Activated B cell treated with CpG ODN at 0.5 μM for 24 hours (primary cell): ENCODE data around the gene AMIGO2. TPM values are rescaled to one million over a fixed set of nuclear protein-coding genes. Genes with fewer than 3 reads are reported as not detected.
A peak's percentile ranks its signal among the peaks of the same experiment; 100 is the strongest.

Experiments used
- ATAC-seq: fragments of 200-7000 bp; cut with Tn5 transposase; one replicate; pipeline ENCODE4 v1.10.0; 2021; ENCODE audit warnings: low read depth, mild to moderate bottlenecking, moderate library complexity
- CTCF ChIA-PET: fragments of 350-600 bp; sonication (Branson Sonifier 250); formaldehyde crosslinking; loops from one replicate; lab custom pipeline; 2021; ENCODE audit warnings: antibody characterized with exemption; lab: Charles Lee
- POLR2A ChIA-PET: fragments of 350-600 bp; sonication (Branson Sonifier 250); formaldehyde crosslinking; loops from one replicate; lab custom pipeline; 2021; ENCODE audit warnings: antibody characterized with exemption; lab: Charles Lee
- DNase-seq: peaks from one replicate; pipeline ENCODE4 v3.0.0; 2022
- H3K27ac Mint-ChIP-seq: one replicate; pipeline ENCODE4 v1.8.0; 2020; ENCODE audit warnings: mixed read lengths
- H3K27me3 Mint-ChIP-seq: one replicate; pipeline ENCODE4 v1.8.0; 2021; ENCODE audit warnings: mixed read lengths
- H3K36me3 Mint-ChIP-seq: one replicate; pipeline ENCODE4 v1.8.0; 2021; ENCODE audit warnings: low read depth, mixed read lengths
- H3K4me1 Mint-ChIP-seq: one replicate; pipeline ENCODE4 v1.8.0; 2021; ENCODE audit warnings: mixed read lengths
- H3K4me3 Mint-ChIP-seq: one replicate; pipeline ENCODE4 v1.8.0; 2020; ENCODE audit warnings: mild to moderate bottlenecking, mixed read lengths
- H3K9me3 Mint-ChIP-seq: one replicate; pipeline ENCODE4 v1.8.0; 2020; ENCODE audit warnings: mixed read lengths
- intact Hi-C: fragments of 100-400 bp; cut with micrococcal nuclease; formaldehyde crosslinking; loops from one replicate; pipeline ENCODE4 v1.15.1; 2024
- total RNA-seq: library from RNA; stranded (reverse); gene quantifications from 2 replicates; pipeline ENCODE4 v1.2.3, GENCODE V29; 2022
- TF ChIP-seq, protein P1 (sequence below): fragments of 200-600 bp; IDR thresholded peaks from one replicate; pipeline ENCODE4 v1.8.0; 2022; ENCODE audit warnings: antibody characterized with exemption, mild to moderate bottlenecking

Gene AMIGO2
- total RNA-seq, 1 donor from 2014 or later = 14.1 TPM

DNA sequence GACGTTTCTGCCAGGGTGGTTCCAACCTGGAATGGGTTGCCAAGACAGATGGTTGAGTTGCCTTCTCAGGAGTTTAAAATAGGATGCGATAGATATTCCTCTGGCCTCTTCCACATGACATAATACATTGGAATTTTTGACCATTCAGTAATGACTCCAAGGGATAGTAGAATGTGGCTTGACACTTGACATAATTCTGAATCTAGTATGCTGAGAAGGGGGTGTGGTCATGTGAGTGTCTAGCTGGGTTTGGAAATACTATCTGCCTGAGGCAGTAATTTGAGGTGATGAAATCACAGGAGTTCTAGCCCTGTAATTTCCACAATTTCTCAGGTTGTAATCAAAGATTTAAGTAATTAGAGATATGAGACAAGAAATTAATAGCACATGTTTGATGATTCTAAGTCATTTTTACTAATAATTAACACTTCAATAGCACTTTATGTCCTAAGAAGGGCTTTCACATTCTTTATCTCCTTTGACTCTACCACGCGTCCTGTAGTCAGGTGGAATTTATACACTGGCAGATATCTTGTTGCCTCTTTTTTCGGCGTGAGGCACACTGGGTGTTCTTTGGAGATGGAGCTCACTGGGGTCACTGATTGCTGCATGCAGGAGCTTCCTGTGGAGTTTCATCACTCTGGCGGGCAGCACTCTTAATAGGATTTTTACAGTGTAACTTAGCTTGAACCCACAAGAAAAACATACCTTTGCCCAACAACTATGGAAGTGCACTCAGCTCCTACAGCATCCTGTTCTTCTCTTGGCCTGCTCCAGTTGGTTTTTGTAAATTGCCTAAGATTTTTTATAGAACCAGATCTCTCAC lies 3.2 kb upstream of the AMIGO2 start:
- Mint-ChIP-seq H3K9me3 (no peaks in the 10 kb centered on the region), H3K4me1 (peaks cover 72% of the 10 kb centered on the region), H3K4me3 (no peak overlapping the region), H3K36me3 (peaks cover 19% of the 10 kb centered on the region), H3K27me3 (no peaks in the 10 kb centered on the region), H3K27ac (peak overlapping the region; percentile 62)
- POLR2A ChIA-PET = interaction anchor here (0.5 to 1.3 kb wide), 4 partner anchors 99 to 224 kb away, joined by 3 to 8 read pairs (median 3); no protein-coding TSS in a partner anchor
- CTCF ChIA-PET = interaction anchor here (0.9 to 4.9 kb wide), 2 partner anchors 12 to 51 kb away, joined by 3 to 21 read pairs; no protein-coding TSS in a partner anchor
- ATAC-seq = no peak
- intact Hi-C loops = loop anchor here (5.0 kb wide), 1 partner anchor 1091 kb away; the partner anchor contains the start of gene SCAF11
- DNase-seq = no peak
- TF ChIP-seq, protein P1, sequence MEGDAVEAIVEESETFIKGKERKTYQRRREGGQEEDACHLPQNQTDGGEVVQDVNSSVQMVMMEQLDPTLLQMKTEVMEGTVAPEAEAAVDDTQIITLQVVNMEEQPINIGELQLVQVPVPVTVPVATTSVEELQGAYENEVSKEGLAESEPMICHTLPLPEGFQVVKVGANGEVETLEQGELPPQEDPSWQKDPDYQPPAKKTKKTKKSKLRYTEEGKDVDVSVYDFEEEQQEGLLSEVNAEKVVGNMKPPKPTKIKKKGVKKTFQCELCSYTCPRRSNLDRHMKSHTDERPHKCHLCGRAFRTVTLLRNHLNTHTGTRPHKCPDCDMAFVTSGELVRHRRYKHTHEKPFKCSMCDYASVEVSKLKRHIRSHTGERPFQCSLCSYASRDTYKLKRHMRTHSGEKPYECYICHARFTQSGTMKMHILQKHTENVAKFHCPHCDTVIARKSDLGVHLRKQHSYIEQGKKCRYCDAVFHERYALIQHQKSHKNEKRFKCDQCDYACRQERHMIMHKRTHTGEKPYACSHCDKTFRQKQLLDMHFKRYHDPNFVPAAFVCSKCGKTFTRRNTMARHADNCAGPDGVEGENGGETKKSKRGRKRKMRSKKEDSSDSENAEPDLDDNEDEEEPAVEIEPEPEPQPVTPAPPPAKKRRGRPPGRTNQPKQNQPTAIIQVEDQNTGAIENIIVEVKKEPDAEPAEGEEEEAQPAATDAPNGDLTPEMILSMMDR = no peak

DNA sequence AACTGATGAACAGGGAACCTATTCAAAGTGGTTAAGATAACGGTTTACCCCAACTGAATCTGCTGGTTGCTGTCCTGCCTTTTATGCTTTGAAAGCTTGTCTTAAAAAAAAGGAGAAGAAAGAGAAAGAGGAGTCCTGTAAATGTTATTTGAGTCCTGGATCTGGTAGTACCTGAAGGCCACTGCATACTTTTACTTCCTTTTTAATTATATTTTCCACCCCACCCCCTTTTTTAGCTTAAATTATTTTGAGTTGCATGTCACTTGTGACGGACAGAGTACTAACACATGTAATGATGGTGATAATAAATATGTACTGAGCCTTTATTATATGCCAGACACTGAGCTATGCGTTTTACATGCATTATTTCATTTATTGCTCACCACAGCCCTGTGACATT lies 2.5 kb upstream of the AMIGO2 start:
- peak overlapping the region; percentile 62 for H3K27ac Mint-ChIP-seq
- H3K9me3 Mint-ChIP-seq = no peaks in the 10 kb centered on the region
- CTCF ChIA-PET = interaction anchor here (0.8 to 4.9 kb wide), 4 partner anchors 11 to 315 kb away, joined by 3 to 21 read pairs (median 3); no protein-coding TSS in a partner anchor
- no peak overlapping the region for H3K4me3 Mint-ChIP-seq
- POLR2A ChIA-PET = interaction anchor here (0.9 to 1.6 kb wide), 4 partner anchors 100 to 224 kb away, joined by 3 to 8 read pairs (median 4); no protein-coding TSS in a partner anchor
- intact Hi-C loops = loop anchor here (5.0 kb wide), 1 partner anchor 1090 kb away; the partner anchor contains the start of gene SCAF11
- peaks cover 79% of the 10 kb centered on the region for H3K4me1 Mint-ChIP-seq
- TF ChIP-seq, protein P1 = no peak
- H3K27me3 Mint-ChIP-seq = no peaks in the 10 kb centered on the region
- peaks cover 23% of the 10 kb centered on the region for H3K36me3 Mint-ChIP-seq
- DNase-seq = no peak
- ATAC-seq = no peak

DNA sequence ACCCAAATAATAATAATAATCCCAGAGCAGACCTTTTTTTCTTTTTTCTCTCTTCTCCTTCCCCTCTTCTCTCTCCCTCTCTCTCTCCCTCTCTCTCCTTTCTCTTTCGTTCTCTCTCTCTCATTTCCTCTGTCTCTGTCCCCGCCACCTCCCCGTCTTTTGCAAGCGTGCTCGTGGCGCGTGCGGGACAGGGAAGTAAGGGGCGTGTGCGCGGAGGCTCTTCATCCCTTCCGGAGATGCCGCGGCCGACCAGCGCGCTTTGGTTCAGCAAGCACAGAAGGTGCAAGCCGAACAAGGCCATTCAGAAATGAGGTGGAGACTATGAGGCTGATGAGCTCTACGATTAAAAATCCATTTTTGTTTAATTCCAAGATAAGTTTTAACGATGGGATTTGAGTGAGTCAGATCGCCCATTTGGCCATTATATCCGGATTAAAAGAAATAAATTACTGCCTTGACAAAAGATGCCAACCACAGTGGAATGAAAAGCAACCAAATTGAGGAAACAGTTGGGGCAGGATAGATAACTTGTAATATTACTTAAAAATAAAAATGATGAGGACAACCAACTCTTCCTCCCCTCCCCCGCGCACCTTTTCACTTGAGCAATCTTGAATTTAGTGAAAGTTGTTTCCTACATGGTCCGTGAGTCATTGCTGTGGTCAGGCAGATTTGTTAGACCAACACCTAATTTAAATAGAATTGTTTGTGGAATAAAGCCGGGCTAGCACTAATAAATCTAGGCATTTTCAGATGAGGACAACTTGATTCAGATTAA lies 1.2 kb upstream of the AMIGO2 start:
- H3K4me3 Mint-ChIP-seq = peak overlapping the region; percentile 99
- intact Hi-C loops = loop anchor here (1.0 to 5.0 kb wide), 7 partner anchors 10 to 1089 kb away; partner anchors contain the start of gene SCAF11
- ChIA-PET CTCF (interaction anchor here (0.6 to 4.9 kb wide), 10 partner anchors 10 to 327 kb away, joined by 3 to 45 read pairs (median 8); no protein-coding TSS in a partner anchor), POLR2A (interaction anchor here (1.0 to 3.6 kb wide), 13 partner anchors 10 to 316 kb away, joined by 3 to 45 read pairs (median 6); no protein-coding TSS in a partner anchor)
- no peaks in the 10 kb centered on the region for H3K27me3 Mint-ChIP-seq
- H3K4me1 Mint-ChIP-seq = peaks cover 81% of the 10 kb centered on the region
- H3K9me3 Mint-ChIP-seq = no peaks in the 10 kb centered on the region
- H3K27ac Mint-ChIP-seq = peak overlapping the region; percentile 95
- DNase-seq = peak; percentile 36
- H3K36me3 Mint-ChIP-seq = peaks cover 23% of the 10 kb centered on the region
- peak; percentile 56 for ATAC-seq
- TF ChIP-seq, protein P1 = no peak

DNA sequence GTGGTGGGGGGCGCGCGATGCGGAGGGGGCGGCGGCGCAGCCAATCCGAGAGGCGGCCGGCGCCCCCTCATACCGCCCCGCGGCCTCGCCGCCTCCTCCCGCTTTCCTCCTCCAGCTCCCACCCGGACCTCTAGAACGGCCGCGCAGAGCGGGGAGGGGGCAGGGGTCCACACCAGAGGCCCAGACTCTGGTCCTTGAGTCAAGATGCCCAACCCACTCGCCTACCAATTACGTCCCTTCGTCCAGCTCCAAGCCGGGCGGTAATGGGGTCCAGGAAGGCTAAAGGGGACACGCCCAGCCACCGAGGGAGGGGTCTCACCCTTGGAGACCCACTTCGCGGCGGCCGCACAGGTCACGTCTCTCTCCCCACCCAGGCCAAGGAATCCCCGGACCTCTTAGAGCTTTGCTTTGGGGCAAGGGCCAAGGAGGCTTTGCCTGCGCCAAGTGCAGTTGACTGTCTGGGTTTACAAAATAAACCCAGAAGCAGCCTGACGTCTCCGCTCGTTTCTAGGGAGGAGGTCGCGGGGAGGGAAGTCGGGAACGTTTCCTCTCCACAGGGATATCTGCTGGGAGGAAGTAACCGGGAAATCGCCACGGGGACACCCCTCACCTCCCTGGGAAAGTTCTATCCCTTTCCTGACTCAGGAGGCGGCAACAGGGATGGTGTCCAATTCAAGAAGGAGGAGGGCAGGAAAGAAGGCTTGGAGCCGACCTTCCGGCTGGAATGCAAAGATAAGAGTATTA lies 394 bp upstream of the AMIGO2 start:
- H3K27me3 Mint-ChIP-seq = no peaks in the 10 kb centered on the region
- H3K4me1 Mint-ChIP-seq = peaks cover 74% of the 10 kb centered on the region
- POLR2A ChIA-PET = interaction anchor here (0.6 to 3.6 kb wide), 22 partner anchors 10 to 328 kb away, joined by 3 to 45 read pairs (median 5); no protein-coding TSS in a partner anchor
- H3K4me3 Mint-ChIP-seq = peak overlapping the region; percentile 99
- H3K9me3 Mint-ChIP-seq = no peaks in the 10 kb centered on the region
- peak; percentile 50 for DNase-seq
- peaks cover 23% of the 10 kb centered on the region for H3K36me3 Mint-ChIP-seq
- intact Hi-C loops = loop anchor here (1.0 to 10.0 kb wide), 12 partner anchors 9 to 1088 kb away; partner anchors contain the start of genes RPAP3, SCAF11 and TMEM106C
- H3K27ac Mint-ChIP-seq = peak overlapping the region; percentile 95
- peak; percentile 40 for ATAC-seq
- TF ChIP-seq, protein P1 = no peak
- CTCF ChIA-PET = interaction anchor here (1.0 to 4.9 kb wide), 11 partner anchors 9 to 328 kb away, joined by 4 to 45 read pairs (median 11); no protein-coding TSS in a partner anchor
